ENCODE results near the gene MIAT. TPM values are rescaled to one million over a fixed set of nuclear protein-coding genes. Genes with fewer than 3 reads are reported as not detected.

Gene MIAT
- total RNA-seq, 4 donors from 2014 or later, result 0.72 to 7.6 (median 1.1) TPM

- Histone ChIP-seq H3K27me3 (peaks cover 5% of the 10 kb centered on the region), H3K4me1 (peaks cover 13% of the 10 kb centered on the region), H3K27ac (no peak overlapping the region), H3K4me3 (no peak overlapping the region), H3K36me3 (no peaks in the 10 kb centered on the region), H3K9me3 (no peaks in the 10 kb centered on the region)
- DNase-seq (ENCODE audit: low spot score in 2 of 2), result no peak
- no peak for TF ChIP-seq CTCF (IDR thresholded peaks at IDR 0.05)
- no peak for TF ChIP-seq POLR2A (IDR thresholded peaks at IDR 0.05)
- TF ChIP-seq EP300 (IDR thresholded peaks at IDR 0.05), result no peak
- no peak for TF ChIP-seq POLR2AphosphoS5 (IDR thresholded peaks at IDR 0.05)
- 81% methylated on average over 2 of the region's 2 CpGs for WGBS
Measured at GRCh38 chr22:26616650-26617049, 40.7 kb upstream of the MIAT start.

- H3K4me3 ChIP-seq, result no peak within 1 kb of the TSS
Measured at GRCh38 chr22:26617271-26618199, 39.9 kb upstream of the MIAT start, which contains the start of gene CRYBB1. Gene CRYBB1, minus strand, starts transcription at chr22:26618027. Its CDS starts 1,708 bp downstream, at chr22:26616319.

GRCh38 chr22:26618455-26618854 is 38.9 kb upstream of the MIAT start:
- Histone ChIP-seq H3K9me3 (no peaks in the 10 kb centered on the region), H3K4me1 (peaks cover 13% of the 10 kb centered on the region), H3K27ac (no peak overlapping the region), H3K4me3 (no peak overlapping the region), H3K36me3 (no peaks in the 10 kb centered on the region), H3K27me3 (peaks cover 5% of the 10 kb centered on the region)
- 89% methylated on average over 8 of the region's 8 CpGs for WGBS
- TF ChIP-seq CTCF (IDR thresholded peaks at IDR 0.05) (no peak), POLR2A (IDR thresholded peaks at IDR 0.05) (no peak), EP300 (IDR thresholded peaks at IDR 0.05) (no peak), POLR2AphosphoS5 (IDR thresholded peaks at IDR 0.05) (no peak)
- no peak for DNase-seq (ENCODE audit: low spot score in 2 of 2)

More at GRCh38 chr22:26617271-26618199, 39.9 kb upstream of the MIAT start, which contains the start of gene CRYBB1:
- no peaks in the 10 kb centered on the region for H3K36me3 ChIP-seq
- TF ChIP-seq POLR2AphosphoS5 (IDR thresholded peaks at IDR 0.05) (no peak), POLR2A (IDR thresholded peaks at IDR 0.05) (no peak), CTCF (IDR thresholded peaks at IDR 0.05) (no peak), EP300 (IDR thresholded peaks at IDR 0.05) (no peak)
- no peak for DNase-seq (ENCODE audit: low spot score in 2 of 2)
- no peak within 1 kb of the TSS for H3K27ac ChIP-seq
- WGBS, result 75% methylated on average over 7 of the region's 7 CpGs
- H3K27me3 ChIP-seq, result peaks cover 5% of the 10 kb centered on the region
- peaks cover 13% of the 10 kb centered on the region for H3K4me1 ChIP-seq
- no peaks in the 10 kb centered on the region for H3K9me3 ChIP-seq

- peaks cover under 1% of the 10 kb centered on the region for H3K27me3 ChIP-seq
- no peaks in the 10 kb centered on the region for H3K36me3 ChIP-seq
- no peak overlapping the region for H3K4me3 ChIP-seq
- no peak overlapping the region for H3K27ac ChIP-seq
- TF ChIP-seq POLR2AphosphoS5 (IDR thresholded peaks at IDR 0.05), result no peak
- TF ChIP-seq CTCF (IDR thresholded peaks at IDR 0.05), result no peak
- TF ChIP-seq POLR2A (IDR thresholded peaks at IDR 0.05), result no peak
- TF ChIP-seq EP300 (IDR thresholded peaks at IDR 0.05), result no peak
- H3K9me3 ChIP-seq, result no peaks in the 10 kb centered on the region
- no peak for DNase-seq (ENCODE audit: low spot score in 2 of 2)
- WGBS, result 25% methylated on average over 3 of the region's 6 CpGs
- peaks cover 6% of the 10 kb centered on the region for H3K4me1 ChIP-seq
Measured at GRCh38 chr22:26619510-26619909, 37.9 kb upstream of the MIAT start.

GRCh38 chr22:26620197-26620596 is 37.2 kb upstream of the MIAT start:
- no peak for TF ChIP-seq CTCF (IDR thresholded peaks at IDR 0.05)
- TF ChIP-seq POLR2A (IDR thresholded peaks at IDR 0.05), result no peak
- TF ChIP-seq POLR2AphosphoS5 (IDR thresholded peaks at IDR 0.05), result no peak
- no peak for TF ChIP-seq EP300 (IDR thresholded peaks at IDR 0.05)
- WGBS, result 66% methylated on average over 2 of the region's 2 CpGs
- Histone ChIP-seq H3K36me3 (no peaks in the 10 kb centered on the region), H3K9me3 (no peaks in the 10 kb centered on the region), H3K27ac (no peak overlapping the region), H3K4me3 (no peak overlapping the region), H3K27me3 (no peaks in the 10 kb centered on the region), H3K4me1 (peaks cover 6% of the 10 kb centered on the region)
- no peak for DNase-seq (ENCODE audit: low spot score in 2 of 2)
